CD4-positive, alpha-beta T cell treated with Interleukin-4 for 4 hours (primary cell): ENCODE results near the gene SVEP1.

Experiments
- DNase-seq: peaks from one replicate; pipeline ENCODE4 v3.0.0-alpha.2; 2020

The SVEP1 gene

DNA sequence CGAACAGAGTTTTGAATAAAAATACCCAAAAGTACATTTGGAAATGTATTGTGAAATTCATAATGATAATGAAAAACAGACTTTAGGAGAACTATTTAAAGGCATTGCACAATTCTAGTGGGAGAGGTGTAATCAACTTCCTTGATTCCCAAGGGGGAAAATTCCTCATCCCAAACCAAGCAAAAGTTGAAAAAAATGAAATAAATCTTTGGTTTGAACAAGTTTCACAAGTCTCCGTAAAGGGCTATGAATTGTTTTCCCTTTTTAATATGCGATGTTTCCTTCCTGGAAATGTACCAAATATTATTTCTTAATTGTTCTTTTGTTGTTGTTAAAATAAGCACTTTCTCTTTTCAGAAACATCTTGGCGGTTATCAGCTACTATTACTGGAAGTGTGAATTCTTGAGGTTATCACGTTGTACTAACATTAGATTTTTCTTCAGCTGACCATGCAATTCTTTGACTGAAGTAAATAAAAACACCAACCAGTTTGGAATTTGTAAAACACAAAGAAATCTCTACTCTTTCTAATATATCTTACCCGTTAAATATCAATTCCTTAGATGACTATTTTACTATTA lies 59.3 kb downstream of the SVEP1 start:
- DNase-seq: no peak

DNA sequence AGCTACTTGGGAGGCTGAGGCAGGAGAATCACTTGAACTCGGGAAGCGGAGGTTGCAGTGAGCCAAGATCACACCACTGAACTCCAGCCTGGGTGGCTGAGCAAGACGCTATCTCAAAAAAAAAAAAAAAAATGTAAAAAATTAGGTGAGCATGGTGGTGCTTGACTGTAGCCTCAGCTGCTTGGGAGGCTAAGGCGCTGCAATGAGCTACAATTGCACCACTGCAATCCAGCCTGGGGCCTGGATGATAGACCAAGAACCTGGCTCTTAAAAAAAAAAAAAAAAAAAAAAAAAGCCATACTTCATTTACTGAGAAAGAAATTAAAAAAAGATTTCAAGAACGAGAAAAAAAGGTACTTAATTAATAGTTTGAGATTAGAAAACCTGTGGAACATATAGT lies 62.1 kb downstream of the SVEP1 start:
- DNase-seq: no peak

GRCh38 chr9:110514897-110515296 lies 64.6 kb downstream of the SVEP1 start:
- DNase-seq: no peak

- no peak for DNase-seq
Measured at GRCh38 chr9:110512817-110513216, 66.7 kb downstream of the SVEP1 start.

DNA sequence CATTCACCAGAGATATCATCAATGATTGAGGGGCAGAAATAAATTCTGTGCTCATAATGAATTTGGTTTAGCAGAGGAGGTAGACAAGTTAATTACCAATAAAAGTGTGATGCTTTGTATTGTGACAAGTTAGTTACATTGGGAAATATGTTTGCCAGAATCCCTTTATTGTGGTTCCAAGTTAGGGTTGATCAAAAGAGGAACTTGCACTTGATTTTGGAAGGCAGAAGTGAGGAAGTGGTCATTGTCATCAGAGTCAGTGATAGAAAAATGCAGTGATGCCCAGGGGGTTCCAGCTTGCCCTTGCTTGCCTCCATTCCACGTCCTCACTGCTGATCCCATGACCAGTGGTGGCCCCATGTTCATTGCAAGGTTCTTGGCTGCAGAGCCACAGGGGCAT lies 69.7 kb downstream of the SVEP1 start:
- no peak for DNase-seq

GRCh38 chr9:110502842-110503241 lies 76.7 kb downstream of the SVEP1 start:
- no peak for DNase-seq

DNA sequence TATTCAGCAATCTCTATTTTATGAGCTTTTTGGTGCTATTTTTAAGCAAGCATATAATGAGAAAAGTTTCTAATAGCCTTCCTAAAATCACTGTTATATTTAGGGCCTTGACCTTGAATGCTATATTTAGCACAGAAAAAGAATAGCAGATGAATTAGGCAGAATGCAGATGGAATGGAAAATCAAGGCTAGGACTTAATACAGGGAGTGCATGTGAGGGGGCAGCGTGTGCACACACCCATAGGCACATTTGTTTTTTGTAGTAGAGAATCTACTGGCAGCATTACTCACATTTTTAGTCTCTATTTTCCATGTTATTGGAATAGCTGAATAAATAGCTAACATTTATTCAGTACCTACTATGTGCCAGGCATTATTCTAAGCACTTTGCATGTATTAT lies 79.9 kb downstream of the SVEP1 start:
- no peak for DNase-seq

DNA sequence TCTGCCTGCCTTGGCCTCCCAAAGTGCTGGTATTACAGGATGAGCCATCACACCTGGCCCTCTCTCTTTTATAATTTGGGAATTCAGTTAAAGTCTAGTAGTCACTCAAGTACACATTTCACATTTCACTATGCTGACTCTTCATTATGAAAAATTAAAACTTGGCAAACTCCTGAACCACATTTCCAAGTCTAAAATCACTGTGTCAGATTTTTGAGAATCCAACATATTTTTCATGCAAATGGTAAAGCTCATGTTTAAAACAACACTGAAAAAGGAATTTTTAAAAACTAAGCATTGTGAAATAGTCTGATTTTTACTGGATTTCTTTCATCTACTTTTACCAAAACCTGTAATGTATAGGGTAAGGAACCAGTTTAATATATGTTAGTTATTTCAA lies 92.3 kb downstream of the SVEP1 start:
- no peak for DNase-seq

DNA sequence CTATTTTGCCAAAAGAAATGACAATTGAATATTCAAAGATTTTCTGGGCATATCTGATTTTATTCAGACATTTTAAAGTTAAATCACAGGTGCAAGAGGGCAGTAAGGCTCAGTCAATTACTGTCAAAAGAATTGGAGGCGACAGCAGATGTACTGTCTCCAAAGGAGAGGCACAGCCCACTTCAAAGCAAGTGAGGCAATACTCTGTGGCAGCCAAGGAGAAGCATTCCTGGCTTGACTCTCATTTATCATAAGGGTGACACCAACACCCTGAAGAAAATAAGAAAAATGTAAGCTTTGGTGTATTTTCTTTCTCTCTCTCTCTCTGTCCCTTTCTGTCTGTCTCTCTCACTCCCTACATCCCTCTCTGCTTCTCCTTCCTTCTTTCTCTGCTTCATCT lies 93.3 kb downstream of the SVEP1 start:
- DNase-seq: no peak

- no peak for DNase-seq
Measured at GRCh38 chr9:110479481-110479880, 100.1 kb downstream of the SVEP1 start.

GRCh38 chr9:110476251-110476650 lies 103.3 kb downstream of the SVEP1 start:
- DNase-seq: no peak

GRCh38 chr9:110472111-110472510 lies 107.4 kb downstream of the SVEP1 start:
- no peak for DNase-seq

DNA sequence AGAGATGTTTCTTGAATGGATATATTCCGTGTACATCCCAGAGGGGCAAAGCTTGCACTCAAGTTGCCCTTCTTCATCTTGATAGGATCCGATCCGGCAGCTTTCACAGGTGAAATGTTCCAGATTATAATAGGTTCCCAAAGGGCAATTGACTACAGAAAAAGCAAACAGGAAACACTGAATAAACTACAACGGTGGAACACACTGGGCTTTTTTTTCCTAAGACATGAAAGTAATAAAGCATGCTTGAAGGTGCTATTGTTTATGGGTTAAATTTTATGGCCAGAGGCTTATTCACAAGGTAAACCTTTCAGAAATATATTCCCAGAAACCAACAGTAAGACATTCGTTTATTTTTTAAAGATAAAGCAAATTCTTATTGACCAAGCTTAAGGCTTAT lies 110.6 kb downstream of the SVEP1 start:
- no peak for DNase-seq

DNA sequence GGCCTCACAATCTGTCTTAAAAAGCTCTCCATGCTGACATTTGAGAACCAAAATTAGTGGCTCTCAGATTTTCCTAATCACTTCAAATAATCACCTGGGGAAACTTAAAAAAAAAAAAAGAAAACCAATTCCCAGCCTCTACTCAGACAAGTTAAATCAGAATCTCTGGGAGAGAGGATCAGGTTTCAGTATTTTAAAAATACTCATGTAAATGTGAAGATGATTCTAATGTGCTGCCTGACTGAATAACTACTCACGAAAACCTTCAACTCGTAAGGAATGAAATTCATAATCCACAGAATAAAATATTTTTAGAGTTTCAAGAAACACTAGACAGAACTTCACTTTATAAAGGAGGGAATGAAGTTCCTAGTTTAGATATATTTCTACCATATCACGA lies 114.4 kb downstream of the SVEP1 start:
- no peak for DNase-seq

- DNase-seq: no peak
Measured at GRCh38 chr9:110464321-110464720, 115.2 kb downstream of the SVEP1 start.

GRCh38 chr9:110463499-110463898 lies 116.0 kb downstream of the SVEP1 start:
- no peak for DNase-seq

- no peak for DNase-seq
Measured at GRCh38 chr9:110457245-110457644, 122.3 kb downstream of the SVEP1 start.

DNA sequence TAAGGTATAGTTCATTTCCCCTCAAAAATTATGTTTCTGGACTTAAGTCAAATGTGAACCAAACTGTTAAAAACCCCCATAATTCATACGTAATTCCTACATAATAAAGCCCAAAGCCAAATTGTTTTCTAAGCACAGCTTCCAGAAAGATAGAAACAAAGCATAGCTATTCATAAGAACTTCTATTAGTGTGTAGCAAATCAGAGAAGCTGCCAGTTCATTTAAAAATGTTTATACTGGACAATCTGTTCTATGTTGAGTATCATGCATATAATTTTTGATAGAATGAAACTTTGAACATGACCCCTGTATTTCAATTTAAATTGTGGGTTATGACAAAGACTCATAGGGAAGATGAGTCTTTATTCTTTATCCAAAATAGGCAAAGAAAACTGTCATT lies 122.9 kb downstream of the SVEP1 start:
- no peak for DNase-seq

- DNase-seq: no peak
Measured at GRCh38 chr9:110455860-110456259, 123.7 kb downstream of the SVEP1 start.

GRCh38 chr9:110452227-110452801 lies 127.2 kb downstream of the SVEP1 start:
- DNase-seq: no peak

DNA sequence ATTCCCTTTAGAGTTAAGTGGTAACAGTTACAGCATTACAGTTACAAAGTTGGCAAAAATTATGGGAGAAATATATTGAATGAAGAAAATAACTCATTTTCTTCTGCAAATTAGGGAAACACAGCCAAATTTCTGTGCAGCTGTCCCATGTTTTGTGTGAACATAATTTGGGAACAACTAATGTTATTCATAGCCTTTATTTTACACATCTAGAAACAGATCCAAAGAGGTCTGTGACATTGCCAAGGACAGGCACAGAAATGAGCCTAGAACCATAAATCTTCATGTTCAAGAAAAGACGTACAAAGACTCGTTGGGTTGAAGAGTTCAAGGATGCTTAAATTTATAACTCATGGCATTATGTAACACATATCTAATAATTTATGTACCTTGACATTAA lies 127.8 kb downstream of the SVEP1 start:
- no peak for DNase-seq

DNA sequence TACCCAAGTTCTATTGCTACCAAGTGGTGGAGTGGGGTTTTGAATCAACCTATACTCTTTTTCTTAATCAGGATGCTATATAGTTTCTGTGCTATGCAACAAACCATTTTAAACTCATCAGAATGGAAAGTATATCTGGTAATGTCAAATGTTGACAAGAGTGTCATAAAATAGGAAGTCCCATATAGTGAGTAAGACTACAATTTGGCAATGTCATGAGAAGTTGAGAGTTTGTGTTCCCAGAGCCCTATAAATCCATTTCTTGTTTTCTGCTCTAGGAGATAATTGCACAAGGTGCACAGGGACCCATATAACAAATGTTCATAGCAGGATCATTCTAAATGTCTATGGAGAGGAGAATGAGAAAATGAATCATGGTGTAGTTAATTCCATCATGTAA lies 132.1 kb downstream of the SVEP1 start:
- DNase-seq: no peak

GRCh38 chr9:110446171-110446570 lies 133.4 kb downstream of the SVEP1 start:
- no peak for DNase-seq

GRCh38 chr9:110444911-110445310 lies 134.6 kb downstream of the SVEP1 start:
- no peak for DNase-seq

- no peak for DNase-seq
Measured at GRCh38 chr9:110443866-110444220, 135.7 kb downstream of the SVEP1 start.
